HepG2 (cell line): ENCODE data around the gene MRPL58. TPM values are rescaled to one million over a fixed set of nuclear protein-coding genes. Genes with fewer than 3 reads are reported as not detected.

Experiments
- ATAC-seq: fragments of 200-7000 bp; cut with Tn5 transposase; 3 replicates; pipeline ENCODE4 v1.9.1; 2020; ENCODE audit warnings: mild to moderate bottlenecking, moderate library complexity
- BruUV-seq: library from RNA; stranded (reverse); fragments of 400-500 nt; replicated peaks from 2 replicates; lab custom pipeline; 2021; lab: Mats Ljungman, UMichigan
- CTCF ChIA-PET: fragments of 300-600 bp; formaldehyde crosslinking; extraction: SDS; loops from one replicate; lab custom pipeline; 2021; ENCODE audit warnings: low total read pairs, inconsistent platforms, low intra/inter-chr PET ratio; lab: Yijun Ruan, JAX
- POLR2A ChIA-PET: fragments of 350-600 bp; sonication (Branson Sonifier 250); formaldehyde crosslinking; loops from one replicate; lab custom pipeline; 2020; ENCODE audit warnings: antibody characterized with exemption, inconsistent platforms; lab: Yijun Ruan, JAX
- DNase-seq: peaks from one replicate; pipeline ENCODE4 v3.0.0-alpha.2; 2015; ENCODE audit warnings: low spot score
- FAIRE-seq: peaks from 3 replicates; lab custom pipeline; 2011; peaks lifted over from hg19 to GRCh38; lab: Jason Lieb, UNC
- H2AFZ ChIP-seq: one replicate; pipeline ENCODE4 v1.6.1; 2011; ENCODE audit warnings: low read length, inconsistent platforms
- H3K27ac ChIP-seq: fragments of 300-600 bp; 3 replicates; pipeline ENCODE4 v1.8.0; 2011; ENCODE audit warnings: mixed run types, mild to moderate bottlenecking, mixed read lengths, low read length, inconsistent platforms; ENCODE audit not compliant: insufficient read depth; ENCODE audit errors: extremely low read length
- H3K27me3 ChIP-seq, 2 experiments: fragments of 200-600 bp in 1 of 2; 2 replicates in 1 of 2; 3 replicates in 1 of 2; pipeline versions ENCODE4 v1.6.0 to v1.8.0; 2011; ENCODE audit warnings: low read length in 2 of 2, mild to moderate bottlenecking in 2 of 2, moderate library complexity in 2 of 2, inconsistent platforms in 1 of 2; ENCODE audit not compliant: insufficient read depth in 2 of 2, control insufficient read depth in 1 of 2
- H3K36me3 ChIP-seq, 2 experiments: fragments of 200-600 bp in 1 of 2; replicated peaks in 1 of 2; 2 replicates in 1 of 2; 3 replicates in 1 of 2; pipeline versions ENCODE4 v1.5.1 to v1.8.0; 2011; ENCODE audit warnings: low read length in 2 of 2, inconsistent platforms in 1 of 2; ENCODE audit not compliant: insufficient read depth in 2 of 2, control insufficient read depth in 1 of 2
- H3K4me1 ChIP-seq: 2 replicates; pipeline ENCODE4 v1.5.1; 2012; ENCODE audit warnings: low read length, inconsistent platforms; ENCODE audit not compliant: insufficient read depth
- H3K4me2 ChIP-seq: 2 replicates; pipeline ENCODE4 v1.6.0; 2011; ENCODE audit warnings: low read depth, low read length, inconsistent platforms
- H3K4me3 ChIP-seq, 3 experiments: fragments of 200-600 bp in 1 of 3; sonication (generic), shearing (Covaris generic) in 1 of 3; replicated peaks in 1 of 3; 2 replicates each; pipeline ENCODE4 v1.5.1; 2011 to 2016; ENCODE audit warnings: low read length in 3 of 3, inconsistent platforms in 2 of 3, low read depth in 2 of 3, mild to moderate bottlenecking in 2 of 3, control low read depth in 1 of 3, mixed read lengths in 1 of 3; ENCODE audit not compliant: insufficient read depth in 1 of 3
- H3K79me2 ChIP-seq: one replicate; pipeline ENCODE4 v1.6.1; 2011; ENCODE audit warnings: low read length, inconsistent platforms; ENCODE audit not compliant: insufficient read depth
- H3K9ac ChIP-seq: 2 replicates; pipeline ENCODE4 v1.6.0; 2011; ENCODE audit warnings: mild to moderate bottlenecking, low read depth, low read length, inconsistent platforms; ENCODE audit not compliant: insufficient read depth
- H3K9me3 ChIP-seq: 2 replicates; pipeline ENCODE4 v1.5.1; 2012; ENCODE audit warnings: mild to moderate bottlenecking, low read length
- H4K20me1 ChIP-seq: 2 replicates; pipeline ENCODE4 v1.6.0; 2011; ENCODE audit warnings: inconsistent platforms, mild to moderate bottlenecking, low read length, moderate library complexity; ENCODE audit not compliant: insufficient read depth
- ATF7 ChIP-seq, 2 experiments: fragments of 450-650 bp in 1 of 2; sonication (generic) in 1 of 2; formaldehyde crosslinking in 1 of 2; IDR thresholded peaks; 2 replicates each; pipeline versions ENCODE4 v1.4.0 to v1.6.1; 2016 to 2020; ENCODE audit warnings: antibody characterized with exemption in 1 of 2, mild to moderate bottlenecking in 1 of 2, missing genetic modification reagents in 1 of 2
- CREB1 ChIP-seq, 2 experiments: fragments of 450-650 bp in 1 of 2; IDR thresholded peaks; 2 replicates each; pipeline ENCODE4 v1.6.1; 2016 to 2017; ENCODE audit warnings: control low read depth in 1 of 2, mild to moderate bottlenecking in 1 of 2, missing compliant biosample characterization in 1 of 2, missing genetic modification characterization in 1 of 2
- RFX1 ChIP-seq: fragments of 450-650 bp; IDR thresholded peaks from 2 replicates; pipeline ENCODE4 v1.6.1; 2017
- SAP130 ChIP-seq: IDR thresholded peaks from 2 replicates; pipeline ENCODE4 v1.6.1; 2016; ENCODE audit warnings: low read depth
- STAG1 ChIP-seq: sonication (generic); formaldehyde crosslinking; IDR thresholded peaks from 2 replicates; pipeline ENCODE4 v1.4.0; 2020; ENCODE audit warnings: missing genetic modification reagents
- XBP1 ChIP-seq: sonication (generic); formaldehyde crosslinking; IDR thresholded peaks from 2 replicates; pipeline ENCODE4 v1.5.0; 2020; ENCODE audit warnings: missing genetic modification reagents
- ZNF354B ChIP-seq: sonication (generic); formaldehyde crosslinking; IDR thresholded peaks from 2 replicates; pipeline ENCODE4 v1.8.0; 2022; ENCODE audit warnings: mild to moderate bottlenecking, missing genetic modification reagents
- ZNF619 ChIP-seq: sonication (generic); formaldehyde crosslinking; IDR thresholded peaks from 2 replicates; pipeline ENCODE4 v1.4.0; 2020; ENCODE audit warnings: mild to moderate bottlenecking, missing genetic modification reagents
- ZNF644 ChIP-seq: IDR thresholded peaks from 2 replicates; pipeline ENCODE4 v1.6.1; 2016; ENCODE audit warnings: low read depth
- WGBS: methylation state at CpG from one replicate; pipeline ENCODE4 v1.1.6; 2017; ENCODE audit warnings: low lambda C conversion rate; 5-methylcytosine and 5-hydroxymethylcytosine counted together
- in situ Hi-C: cut with HindIII; loops from 2 replicates; pipeline ENCODE4 v1.10.0; 2017; ENCODE audit warnings: low pct_unique_long_range_greater_than_20kb; ENCODE audit not compliant: extremely low pct_ligation_motif_present
- intact Hi-C: fragments of 100-400 bp; cut with micrococcal nuclease; formaldehyde crosslinking; loops from one replicate; pipeline ENCODE4 v1.10.0; 2022; ENCODE audit not compliant: unreplicated experiment
- polyA plus RNA-seq, 8 experiments: library from polyadenylated mRNA; depleted of rRNA in 3 of 8; stranded (reverse) in 7 of 8; unstranded in 1 of 8; fragments of >200 nt; fragmentation: Illumina TruSeq in 4 of 8; extraction: Trizol in 4 of 8; gene quantifications; 2 replicates each; pipeline versions ENCODE4 v1.2.1 to v1.2.3, GENCODE V29; 2011 to 2016; ENCODE audit warnings: low read depth in 4 of 8, missing spikeins in 1 of 8, mixed read lengths in 1 of 8; ENCODE audit not compliant: insufficient read depth in 1 of 8
- total RNA-seq, 5 experiments: library from RNA; depleted of rRNA; stranded (reverse); fragments of >200 nt; fragmentation: Illumina TruSeq; extraction: Trizol; gene quantifications; 2 replicates each; pipeline ENCODE4 v1.2.3, GENCODE V29; 2016; ENCODE audit warnings: low read depth in 1 of 5
- TF ChIP-seq, protein P1 (sequence below): sonication (generic); formaldehyde crosslinking; IDR thresholded peaks from 2 replicates; pipeline ENCODE4 v1.4.0; 2020; ENCODE audit warnings: mild to moderate bottlenecking, missing genetic modification reagents
- TF ChIP-seq, protein P2 (sequence below): sonication (generic); IDR thresholded peaks from 2 replicates; pipeline ENCODE4 v1.6.1; 2016; ENCODE audit warnings: low read depth, borderline replicate concordance
- TF ChIP-seq, protein P3 (sequence below): sonication (generic); formaldehyde crosslinking; IDR thresholded peaks from 2 replicates; pipeline ENCODE4 v1.8.1; 2023; ENCODE audit warnings: mild to moderate bottlenecking, missing genetic modification reagents

The MRPL58 gene
- total and polyA plus RNA-seq, 2 of the 13 experiments (the other 11 are each of a cell fraction or from before 2014, with no cell fraction given), result 44.9 to 68.9 TPM

DNA sequence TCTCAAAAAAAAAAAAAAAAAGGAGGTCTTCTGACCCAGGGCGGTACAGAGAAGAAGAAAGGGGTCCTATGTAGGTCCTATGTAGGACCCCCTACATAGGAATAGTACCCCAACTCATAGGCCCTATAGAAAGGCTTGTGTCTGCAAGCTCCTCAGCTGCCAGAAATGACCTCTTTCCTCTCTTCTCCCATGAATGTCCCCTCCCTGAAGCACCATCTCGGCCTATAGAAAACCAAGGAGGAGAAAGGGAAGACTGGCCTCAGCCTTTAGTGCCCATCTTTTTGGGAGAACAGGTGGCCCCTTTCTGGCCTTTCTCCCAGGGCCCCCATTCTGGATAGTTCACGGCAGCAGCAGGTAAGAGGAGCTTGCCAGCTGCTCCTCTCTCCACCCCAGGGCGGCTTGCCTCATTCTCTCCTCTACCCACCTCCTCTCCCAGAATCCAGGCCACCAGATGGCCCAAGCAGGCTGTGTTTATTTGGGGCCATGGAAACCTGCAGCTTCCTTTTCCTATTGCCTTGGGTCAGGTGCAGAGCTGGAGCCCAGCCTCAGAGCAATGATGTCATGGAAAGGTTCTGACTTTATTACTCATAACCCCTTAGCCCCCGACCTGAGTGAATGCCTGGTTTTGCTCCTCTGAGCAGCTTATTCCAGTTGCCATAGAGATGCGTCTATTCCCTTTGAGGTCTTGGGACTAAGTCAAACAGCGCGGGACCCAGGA, 1.6 kb upstream of the MRPL58 start:
- no peaks in the 10 kb centered on the region; a peak in 2 of 5 replicates for H3K27me3 ChIP-seq
- H3K4me2 ChIP-seq, result peak overlapping the region; percentile 94
- H3K9ac ChIP-seq, result no peak overlapping the region
- no peak for FAIRE-seq
- no peaks in the 10 kb centered on the region for H3K9me3 ChIP-seq
- POLR2A ChIA-PET, result interaction anchor here (0.6 to 4.3 kb wide), 14 partner anchors 14 to 383 kb away, joined by 3 to 94 read pairs (median 16); partner anchors contain the start of genes CDR2L, HID1 and NUP85
- peak overlapping the region in 1 of 3 experiments; percentile 96; a peak in 1 of 6 replicates for H3K4me3 ChIP-seq
- peaks cover 28% of the 10 kb centered on the region for H3K4me1 ChIP-seq
- H3K27ac ChIP-seq, result no peak overlapping the region
- no peaks in the 10 kb centered on the region for H4K20me1 ChIP-seq
- peaks cover 14% of the 10 kb centered on the region for H3K79me2 ChIP-seq
- BruUV-seq, result no TSS peak
- peak; percentile 68 for DNase-seq
- intact Hi-C loops, result no loop called here
- ATAC-seq, result no peak
- H2AFZ ChIP-seq, result no peak overlapping the region
- CTCF ChIA-PET, result no interaction called here
- 55% methylated on average over 8 of the region's 8 CpGs for WGBS
- H3K36me3 ChIP-seq, result peaks cover 0 to 3% of the 10 kb centered on the region in 2 experiments; a peak in 1 of 5 replicates
- in situ Hi-C loops, result no loop called here
- TF ChIP-seq ZNF619 (CRISPR knock-in tag) (0 out of 2 replicates have a peak, but pooled peaks have one; percentile 41), STAG1 (CRISPR knock-in tag) (peak; percentile 61), XBP1 (CRISPR knock-in tag) (no peak), CREB1 (IDR thresholded peaks at IDR 0.05) (0 out of 2 replicates have a peak, but pooled peaks have one; percentile 15), CREB1 (CRISPR knock-in tag; IDR thresholded peaks at IDR 0.05) (no peak), ZNF644 (CRISPR knock-in tag) (no peak), ATF7 (IDR thresholded peaks at IDR 0.05) (peak; percentile 86), ATF7 (CRISPR knock-in tag; IDR thresholded peaks at IDR 0.05) (0 out of 2 replicates have a peak, but pooled peaks have one; percentile 36), SAP130 (CRISPR knock-in tag) (peak; percentile 42), ZNF354B (CRISPR knock-in tag) (0 out of 2 replicates have a peak, but pooled peaks have one; percentile 48), RFX1 (peak; percentile 63)
- TF ChIP-seq, protein P1, sequence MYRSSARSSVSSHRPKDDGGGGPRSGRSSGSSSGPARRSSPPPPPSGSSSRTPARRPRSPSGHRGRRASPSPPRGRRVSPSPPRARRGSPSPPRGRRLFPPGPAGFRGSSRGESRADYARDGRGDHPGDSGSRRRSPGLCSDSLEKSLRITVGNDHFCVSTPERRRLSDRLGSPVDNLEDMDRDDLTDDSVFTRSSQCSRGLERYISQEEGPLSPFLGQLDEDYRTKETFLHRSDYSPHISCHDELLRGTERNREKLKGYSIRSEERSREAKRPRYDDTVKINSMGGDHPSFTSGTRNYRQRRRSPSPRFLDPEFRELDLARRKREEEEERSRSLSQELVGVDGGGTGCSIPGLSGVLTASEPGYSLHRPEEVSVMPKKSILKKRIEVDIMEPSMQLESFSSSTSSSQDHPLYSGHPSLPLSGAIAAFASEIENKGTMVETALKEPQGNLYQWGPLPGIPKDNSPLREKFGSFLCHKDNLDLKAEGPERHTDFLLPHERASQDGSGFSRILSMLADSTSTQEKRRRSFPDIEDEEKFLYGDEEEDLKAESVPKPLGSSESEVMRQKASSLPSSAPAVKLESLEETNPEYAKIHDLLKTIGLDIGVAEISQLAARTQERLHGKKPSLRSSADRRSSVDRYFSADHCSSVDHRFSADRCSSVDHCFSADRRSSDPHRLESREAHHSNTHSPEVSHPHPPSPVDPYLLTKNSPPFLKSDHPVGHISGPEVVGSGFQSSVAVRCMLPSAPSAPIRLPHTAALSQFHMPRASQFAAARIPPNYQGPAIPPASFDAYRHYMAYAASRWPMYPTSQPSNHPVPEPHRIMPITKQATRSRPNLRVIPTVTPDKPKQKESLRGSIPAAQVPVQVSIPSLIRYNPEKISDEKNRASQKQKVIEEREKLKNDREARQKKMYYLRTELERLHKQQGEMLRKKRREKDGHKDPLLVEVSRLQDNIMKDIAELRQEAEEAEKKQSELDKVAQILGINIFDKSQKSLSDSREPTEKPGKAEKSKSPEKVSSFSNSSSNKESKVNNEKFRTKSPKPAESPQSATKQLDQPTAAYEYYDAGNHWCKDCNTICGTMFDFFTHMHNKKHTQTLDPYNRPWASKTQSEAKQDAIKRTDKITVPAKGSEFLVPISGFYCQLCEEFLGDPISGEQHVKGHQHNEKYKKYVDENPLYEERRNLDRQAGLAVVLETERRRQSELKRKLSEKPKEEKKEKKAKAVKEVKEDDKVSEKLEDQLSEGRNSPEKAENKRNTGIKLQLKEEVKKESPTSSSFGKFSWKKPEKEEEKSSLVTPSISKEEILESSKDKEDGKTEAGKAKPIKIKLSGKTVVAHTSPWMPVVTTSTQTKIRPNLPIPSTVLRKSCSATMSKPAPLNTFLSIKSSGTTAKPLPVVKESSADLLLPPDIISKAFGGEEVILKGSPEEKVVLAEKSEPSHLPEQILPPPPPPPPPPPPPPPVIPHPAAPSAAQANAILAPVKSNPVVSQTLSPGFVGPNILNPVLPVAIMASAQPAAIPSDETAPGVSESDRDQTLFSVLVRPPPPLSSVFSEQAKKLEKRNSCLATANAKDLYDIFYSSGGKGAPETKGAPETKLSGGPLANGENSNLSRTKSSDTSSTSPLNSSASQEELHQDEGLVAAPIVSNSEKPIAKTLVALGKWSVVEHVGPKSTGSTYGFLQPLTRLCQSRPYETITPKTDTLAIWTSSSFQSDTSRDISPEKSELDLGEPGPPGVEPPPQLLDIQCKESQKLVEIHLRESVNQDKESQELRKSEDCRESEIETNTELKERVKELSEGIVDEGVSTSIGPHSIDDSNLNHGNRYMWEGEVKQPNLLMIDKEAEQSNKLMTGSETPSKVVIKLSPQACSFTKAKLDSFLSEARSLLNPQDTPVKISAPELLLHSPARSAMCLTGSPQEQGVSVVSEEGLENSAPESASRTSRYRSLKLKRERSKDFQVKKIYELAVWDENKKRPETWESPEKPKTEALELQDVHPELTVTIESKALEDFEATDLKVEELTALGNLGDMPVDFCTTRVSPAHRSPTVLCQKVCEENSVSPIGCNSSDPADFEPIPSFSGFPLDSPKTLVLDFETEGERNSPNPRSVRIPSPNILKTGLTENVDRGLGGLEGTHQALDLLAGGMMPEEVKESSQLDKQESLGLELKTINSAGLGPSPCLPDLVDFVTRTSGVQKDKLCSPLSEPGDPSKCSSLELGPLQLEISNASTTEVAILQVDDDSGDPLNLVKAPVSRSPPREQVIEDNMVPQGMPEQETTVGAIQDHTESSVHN (CRISPR knock-in tag), result 0 out of 2 replicates have a peak, but pooled peaks have one; percentile 25
- TF ChIP-seq, protein P2, sequence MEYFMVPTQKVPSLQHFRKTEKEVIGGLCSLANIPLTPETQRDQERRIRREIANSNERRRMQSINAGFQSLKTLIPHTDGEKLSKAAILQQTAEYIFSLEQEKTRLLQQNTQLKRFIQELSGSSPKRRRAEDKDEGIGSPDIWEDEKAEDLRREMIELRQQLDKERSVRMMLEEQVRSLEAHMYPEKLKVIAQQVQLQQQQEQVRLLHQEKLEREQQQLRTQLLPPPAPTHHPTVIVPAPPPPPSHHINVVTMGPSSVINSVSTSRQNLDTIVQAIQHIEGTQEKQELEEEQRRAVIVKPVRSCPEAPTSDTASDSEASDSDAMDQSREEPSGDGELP, result peak; percentile 18; the same call in 1 of the 2 replicates
- TF ChIP-seq, protein P3, sequence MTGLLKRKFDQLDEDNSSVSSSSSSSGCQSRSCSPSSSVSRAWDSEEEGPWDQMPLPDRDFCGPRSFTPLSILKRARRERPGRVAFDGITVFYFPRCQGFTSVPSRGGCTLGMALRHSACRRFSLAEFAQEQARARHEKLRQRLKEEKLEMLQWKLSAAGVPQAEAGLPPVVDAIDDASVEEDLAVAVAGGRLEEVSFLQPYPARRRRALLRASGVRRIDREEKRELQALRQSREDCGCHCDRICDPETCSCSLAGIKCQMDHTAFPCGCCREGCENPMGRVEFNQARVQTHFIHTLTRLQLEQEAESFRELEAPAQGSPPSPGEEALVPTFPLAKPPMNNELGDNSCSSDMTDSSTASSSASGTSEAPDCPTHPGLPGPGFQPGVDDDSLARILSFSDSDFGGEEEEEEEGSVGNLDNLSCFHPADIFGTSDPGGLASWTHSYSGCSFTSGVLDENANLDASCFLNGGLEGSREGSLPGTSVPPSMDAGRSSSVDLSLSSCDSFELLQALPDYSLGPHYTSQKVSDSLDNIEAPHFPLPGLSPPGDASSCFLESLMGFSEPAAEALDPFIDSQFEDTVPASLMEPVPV (CRISPR knock-in tag), result 0 out of 2 replicates have a peak, but pooled peaks have one; percentile 31
